ENCODE data around the gene SLC2A5.
"Not testable (repeated sequence)": the region's sequence is repeated elsewhere in the genome, so short reads cannot be mapped to it uniquely, and the experiment has no call there.

DNA sequence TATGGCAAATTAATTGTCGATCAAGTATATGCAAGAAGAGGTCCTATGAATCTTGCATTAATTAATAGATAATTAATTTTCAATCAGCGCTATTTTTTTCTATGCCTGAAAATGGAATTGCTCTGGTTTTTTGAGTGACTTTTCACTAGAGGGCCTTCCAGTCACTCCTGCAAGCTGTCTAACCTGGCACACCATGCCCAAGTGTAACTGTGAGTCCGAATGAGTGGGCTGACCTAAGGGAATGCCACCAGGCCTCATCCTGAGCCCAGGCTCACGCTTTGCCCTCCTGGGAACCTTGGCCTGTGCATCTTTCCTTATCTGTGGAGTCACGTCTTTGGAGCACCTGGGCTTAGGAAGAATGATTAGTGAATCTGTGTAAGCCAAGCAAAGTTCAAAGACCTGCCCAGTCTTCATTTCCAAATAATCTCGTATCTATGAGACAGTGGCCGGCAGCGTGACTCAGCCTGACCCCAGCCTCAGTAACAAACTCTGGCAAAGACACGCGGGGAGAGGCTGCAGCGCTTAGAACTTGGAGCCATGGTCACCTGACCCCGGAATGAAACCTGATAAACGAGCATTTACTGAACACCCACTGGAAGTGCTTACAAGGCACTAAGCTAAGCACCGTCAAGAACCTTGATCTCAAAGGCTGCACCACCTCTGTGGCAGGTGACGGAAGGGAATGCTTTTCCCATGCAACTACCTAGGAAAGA is 47.3 kb downstream of the SLC2A5 start:
- TF ChIP-seq, protein P1, sequence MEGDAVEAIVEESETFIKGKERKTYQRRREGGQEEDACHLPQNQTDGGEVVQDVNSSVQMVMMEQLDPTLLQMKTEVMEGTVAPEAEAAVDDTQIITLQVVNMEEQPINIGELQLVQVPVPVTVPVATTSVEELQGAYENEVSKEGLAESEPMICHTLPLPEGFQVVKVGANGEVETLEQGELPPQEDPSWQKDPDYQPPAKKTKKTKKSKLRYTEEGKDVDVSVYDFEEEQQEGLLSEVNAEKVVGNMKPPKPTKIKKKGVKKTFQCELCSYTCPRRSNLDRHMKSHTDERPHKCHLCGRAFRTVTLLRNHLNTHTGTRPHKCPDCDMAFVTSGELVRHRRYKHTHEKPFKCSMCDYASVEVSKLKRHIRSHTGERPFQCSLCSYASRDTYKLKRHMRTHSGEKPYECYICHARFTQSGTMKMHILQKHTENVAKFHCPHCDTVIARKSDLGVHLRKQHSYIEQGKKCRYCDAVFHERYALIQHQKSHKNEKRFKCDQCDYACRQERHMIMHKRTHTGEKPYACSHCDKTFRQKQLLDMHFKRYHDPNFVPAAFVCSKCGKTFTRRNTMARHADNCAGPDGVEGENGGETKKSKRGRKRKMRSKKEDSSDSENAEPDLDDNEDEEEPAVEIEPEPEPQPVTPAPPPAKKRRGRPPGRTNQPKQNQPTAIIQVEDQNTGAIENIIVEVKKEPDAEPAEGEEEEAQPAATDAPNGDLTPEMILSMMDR (IDR thresholded peaks at IDR 0.05): not testable (repeated sequence)
- TF ChIP-seq POLR2AphosphoS5 (IDR thresholded peaks at IDR 0.05): not testable (repeated sequence)
